Middle frontal gyrus (tissue), 1 donor: ENCODE measurements around the gene RNASE8.
"Not testable (repeated sequence)": the region's sequence is repeated elsewhere in the genome, so short reads cannot be mapped to it uniquely, and the experiment has no call there.

Source experiments
- DNase-seq: peaks from one replicate; pipeline ENCODE4 v3.0.0-alpha.2; 2015; ENCODE audit warnings: low spot score; ENCODE audit errors: extremely low spot score

The RNASE8 gene

DNA sequence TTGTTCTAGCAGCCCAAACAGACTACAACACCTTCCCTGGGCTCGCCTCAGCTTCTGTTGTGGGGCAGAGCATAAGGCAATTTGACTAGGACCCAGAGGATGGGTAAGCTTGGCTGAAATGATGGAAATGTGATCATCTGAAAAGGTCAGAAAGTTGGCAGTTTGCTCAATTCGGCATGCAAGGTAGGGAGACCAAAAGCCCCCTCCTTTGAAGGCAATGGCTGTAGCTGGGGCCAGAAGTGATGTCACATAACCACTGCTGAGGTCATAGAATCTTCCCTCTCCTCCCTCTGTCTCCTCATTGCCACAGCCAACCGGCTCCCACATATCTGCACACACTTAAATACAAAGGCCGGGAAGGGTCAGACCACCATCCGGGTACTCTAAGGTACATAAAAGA lies 27.7 kb upstream of the RNASE8 start, which contains the start of gene TPPP2:
Gene TPPP2 (plus strand): TSS at position 301 of the 400 bp plus-strand sequence. CDS start 365 bp downstream, outside the sequence.
- DNase-seq: no peak

DNA sequence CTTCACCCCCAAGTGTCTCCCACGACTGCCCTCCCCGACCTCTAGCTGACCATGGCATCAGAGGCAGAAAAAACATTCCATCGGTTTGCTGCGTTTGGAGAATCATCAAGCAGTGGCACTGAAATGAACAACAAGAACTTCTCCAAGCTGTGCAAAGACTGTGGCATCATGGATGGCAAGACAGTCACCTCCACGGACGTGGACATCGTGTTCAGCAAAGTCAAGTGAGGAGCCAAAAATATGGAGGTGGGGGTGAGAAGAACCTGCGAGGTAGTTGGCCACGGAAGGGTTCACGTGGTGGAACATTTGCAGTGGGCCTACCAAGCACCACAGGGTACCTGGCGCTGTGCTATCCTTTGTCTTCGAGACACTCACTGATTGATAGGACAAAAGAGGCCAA lies 27.1 kb upstream of the RNASE8 start:
- DNase-seq: no peak

DNA sequence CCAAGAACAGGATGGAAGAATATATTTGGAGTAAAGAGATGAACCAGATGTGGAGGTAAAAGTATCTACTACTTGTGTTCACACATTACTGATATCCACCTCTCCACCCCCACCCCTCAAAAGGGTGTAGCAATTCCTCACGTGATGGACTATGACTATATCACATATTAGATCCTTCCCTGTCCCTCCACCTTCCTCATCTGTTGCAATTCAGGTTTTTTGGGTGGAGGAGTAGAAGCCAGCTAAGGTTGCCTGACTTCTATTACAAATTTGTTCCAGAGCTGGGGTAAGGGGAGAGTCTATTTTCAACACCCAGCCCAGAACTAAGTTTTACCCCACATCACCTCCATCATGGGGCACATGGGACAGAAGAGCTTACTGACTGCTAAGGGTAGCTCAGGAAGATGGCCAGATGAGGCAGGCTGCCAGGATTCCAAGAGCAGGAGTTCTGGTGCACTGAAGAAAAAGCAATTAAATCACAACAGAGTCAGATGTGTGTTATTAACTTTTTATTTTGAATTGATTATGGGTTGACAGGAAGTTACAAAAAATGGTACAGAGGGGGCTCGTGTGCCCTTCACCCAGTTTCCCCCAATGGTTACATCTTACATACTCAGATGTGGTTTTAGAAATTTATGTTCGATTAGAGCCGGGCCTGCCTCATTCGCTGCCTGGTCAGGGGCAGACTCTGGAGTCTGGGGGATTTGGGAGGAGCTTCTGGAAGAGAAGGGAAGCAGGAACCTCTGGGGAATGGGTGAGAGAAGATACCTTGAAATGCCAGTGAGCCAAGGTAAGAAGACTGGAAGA lies 25.1 kb upstream of the RNASE8 start:
- no peak for DNase-seq

DNA sequence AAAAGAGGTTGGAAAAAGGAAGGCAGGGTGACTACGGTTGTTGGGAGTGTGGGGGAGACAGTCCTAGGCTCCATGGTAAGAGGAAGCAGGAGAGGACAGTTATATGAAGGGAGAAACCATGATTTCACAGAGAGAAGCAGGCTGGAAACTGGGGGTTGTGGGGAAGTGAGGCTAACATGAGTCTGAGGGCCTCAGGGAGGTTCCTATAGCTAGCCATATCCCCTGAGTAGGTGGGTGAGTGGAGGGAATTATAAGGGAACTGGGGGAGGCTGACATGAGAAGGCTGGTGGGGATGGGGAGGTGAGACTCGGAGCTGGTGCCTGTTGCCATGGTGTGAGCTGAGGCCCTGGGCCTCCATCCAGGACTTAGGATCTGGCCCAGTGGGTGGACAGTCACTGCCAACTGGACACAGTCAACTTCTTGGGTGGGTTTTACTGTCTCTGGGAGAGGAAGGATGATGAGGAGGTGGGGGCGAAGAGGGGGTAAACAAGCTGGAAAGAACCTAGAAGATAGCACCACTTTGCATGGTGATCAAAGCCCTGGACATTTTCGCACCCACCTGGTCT lies 24.4 kb upstream of the RNASE8 start:
- DNase-seq: no peak

DNA sequence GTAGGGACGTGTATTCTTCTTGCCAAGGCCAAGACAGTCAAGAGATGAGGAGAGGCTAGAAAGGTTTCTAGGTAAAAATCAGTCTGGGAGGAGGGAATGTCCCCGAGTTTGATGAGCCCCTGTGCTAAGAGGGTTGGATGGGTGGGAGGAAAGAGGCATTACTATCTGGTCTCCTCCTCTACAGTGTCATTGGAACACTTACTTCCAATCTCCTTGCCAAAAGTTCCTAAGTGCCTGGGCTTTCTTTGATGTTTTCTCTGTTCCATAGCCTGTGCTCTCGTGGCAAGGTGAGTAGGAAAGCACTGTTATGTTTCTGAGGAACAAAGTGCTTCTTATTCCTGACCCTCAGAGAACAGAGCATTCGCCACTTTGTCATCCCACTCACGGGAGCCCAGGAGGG lies 22.9 kb upstream of the RNASE8 start, which contains the start of gene RNASE13:
Gene RNASE13 (minus strand): TSS at position 101 of the 400 bp plus-strand sequence. CDS start 519 bp downstream, outside the sequence.
- no peak for DNase-seq

DNA sequence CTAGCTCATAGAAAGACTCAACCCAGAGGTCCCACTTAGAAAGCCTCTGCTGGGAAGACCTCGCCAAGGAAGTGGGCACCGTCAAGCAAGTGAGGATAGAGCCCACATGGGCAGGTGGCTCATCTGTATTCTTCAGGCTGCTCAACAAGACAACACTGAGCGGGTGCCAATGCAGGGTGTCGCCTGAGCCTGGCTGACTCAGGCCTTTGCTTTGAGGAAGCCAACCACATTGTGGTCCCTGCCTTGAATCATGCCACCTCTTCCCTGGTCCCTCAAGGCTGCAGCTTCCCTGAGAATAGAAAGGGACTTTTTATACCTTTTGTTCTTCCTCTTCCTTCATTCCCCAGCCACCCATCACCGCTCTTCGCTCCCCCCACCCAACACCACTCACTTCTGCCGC lies 20.9 kb upstream of the RNASE8 start:
- no peak for DNase-seq

DNA sequence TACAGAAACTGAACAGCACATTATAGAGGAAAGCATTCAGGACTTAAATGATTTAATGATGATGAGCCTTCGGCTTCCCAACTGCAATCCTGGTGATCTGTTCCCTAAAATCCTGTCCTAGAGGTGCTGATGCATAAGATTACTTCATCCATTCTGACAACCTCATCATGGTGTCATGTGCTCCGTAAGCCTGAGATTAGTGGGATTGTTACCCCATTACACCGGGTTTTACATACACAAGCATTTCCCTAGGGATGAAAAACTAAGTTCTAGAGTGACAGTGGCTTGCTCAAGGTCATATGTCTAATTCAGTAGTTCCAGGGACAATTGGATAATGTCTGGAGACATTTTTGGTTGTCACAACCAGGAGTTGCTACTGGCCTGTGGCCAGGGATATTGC lies 20.5 kb upstream of the RNASE8 start:
- DNase-seq: no peak

DNA sequence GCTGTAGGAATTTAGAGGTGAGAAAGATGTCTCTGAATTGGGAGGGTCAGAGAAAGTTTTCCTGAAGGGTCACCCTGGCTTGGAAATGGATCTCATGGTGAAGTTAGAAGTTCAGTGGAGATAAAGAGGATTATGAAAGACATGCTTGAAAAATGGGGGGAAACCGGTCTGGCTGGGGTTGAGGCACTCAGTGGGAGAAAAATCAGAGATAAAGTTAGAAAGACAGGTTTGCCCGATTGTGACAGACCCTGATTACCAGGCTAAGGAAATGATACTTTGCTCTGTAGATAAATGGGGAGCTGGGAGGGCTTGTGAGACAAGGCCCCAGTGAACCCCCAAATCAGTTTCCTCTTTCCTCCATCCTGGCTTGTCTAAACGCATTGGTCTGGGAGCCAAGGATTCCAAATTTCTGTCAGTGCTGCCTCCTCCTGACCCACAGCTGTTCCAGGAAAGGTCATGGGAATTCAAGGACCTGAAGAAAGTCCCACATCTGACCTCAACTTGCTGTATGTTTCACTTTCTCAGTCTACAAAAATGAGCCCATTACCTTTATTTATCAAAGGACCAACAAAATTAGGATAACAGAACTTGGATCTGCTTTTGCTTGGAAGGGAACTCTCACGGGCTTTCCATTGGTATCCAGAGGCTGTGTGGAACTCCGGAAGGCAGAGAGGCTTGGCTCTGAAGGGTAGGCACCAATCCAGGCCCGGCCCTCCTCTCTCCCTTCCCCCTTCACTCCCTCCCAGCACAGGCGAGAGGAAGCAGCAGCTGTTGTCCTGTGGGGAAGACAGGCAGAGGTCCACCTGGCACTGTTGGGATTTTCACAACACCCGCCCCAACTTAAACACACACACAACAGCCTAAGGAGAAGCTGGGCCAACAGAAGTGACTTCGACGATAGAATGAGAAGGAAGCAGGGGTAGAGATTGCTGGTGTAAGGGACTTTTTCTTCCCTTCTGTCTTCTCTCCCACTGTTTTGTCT lies 18.9 kb upstream of the RNASE8 start:
- DNase-seq: peak; percentile 42

- peak; percentile 44 for DNase-seq
These were observed 17.8 kb upstream of the RNASE8 start for GRCh38 chr14:21039585-21040369.

GRCh38 chr14:21040370-21040925 lies 17.2 kb upstream of the RNASE8 start:
- no peak for DNase-seq

DNA sequence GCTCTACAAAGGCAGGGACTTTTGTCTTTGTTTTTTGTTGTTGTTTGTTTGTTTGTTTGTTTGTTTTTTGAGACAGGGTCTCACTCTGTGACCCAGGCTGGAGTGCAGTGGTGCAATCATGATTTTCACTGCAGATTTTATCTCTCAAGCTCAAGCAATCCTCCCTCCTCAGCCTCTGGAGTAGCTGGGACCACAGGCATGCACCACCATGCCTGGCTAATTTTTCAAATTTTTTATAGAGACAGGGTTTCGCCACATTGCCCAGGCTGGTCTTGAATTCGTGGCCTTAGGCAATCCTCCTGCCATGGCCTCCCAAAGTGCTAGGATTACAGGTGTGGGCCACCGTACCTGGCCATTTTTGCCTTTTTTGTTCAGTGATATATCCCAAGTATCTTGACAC lies 16.7 kb upstream of the RNASE8 start:
- DNase-seq: not testable (repeated sequence)

DNA sequence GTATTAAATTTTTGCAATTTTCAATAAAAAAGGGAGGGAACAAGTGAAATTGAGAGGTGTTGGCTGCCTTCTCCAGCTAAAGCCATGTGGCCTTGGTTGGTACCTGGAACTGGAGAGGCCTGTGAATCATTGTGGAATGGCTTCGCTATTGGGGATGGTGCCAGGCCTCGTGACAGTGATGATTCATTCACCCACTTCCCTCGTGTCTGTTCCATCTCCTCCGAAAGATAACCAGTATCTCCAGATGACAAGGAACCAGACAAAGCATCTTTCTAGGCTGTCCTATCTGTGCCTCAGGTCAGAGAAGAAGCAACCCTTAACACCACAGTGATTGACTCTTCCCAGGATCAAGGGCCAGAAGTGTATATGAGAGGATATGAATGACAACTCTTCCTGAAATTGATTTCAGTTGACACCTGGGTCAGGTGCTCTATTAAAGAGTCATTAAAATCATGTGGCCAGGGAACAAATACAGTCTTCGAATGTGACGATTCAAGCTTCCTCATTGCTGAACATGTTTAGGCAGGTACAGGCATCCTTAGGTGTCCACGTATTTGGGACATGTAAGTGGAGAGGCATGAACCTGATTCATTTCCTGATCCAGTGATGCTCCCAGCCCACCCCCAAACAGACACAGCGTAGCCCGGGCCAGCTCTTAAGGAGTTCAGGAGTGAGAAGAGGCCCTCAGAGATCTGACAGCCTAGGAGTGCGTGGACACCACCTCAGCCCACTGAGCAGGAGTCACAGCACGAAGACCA lies 15.8 kb upstream of the RNASE8 start, which contains the start of gene RNASE7:
Gene RNASE7 (plus strand): TSS at position 687 of the 758 bp plus-strand sequence. CDS start 631 bp downstream, outside the sequence.
- no peak for DNase-seq

- DNase-seq: no peak
These were observed 14.7 kb upstream of the RNASE8 start for GRCh38 chr14:21042918-21043317.

GRCh38 chr14:21043387-21043973 lies 14.1 kb upstream of the RNASE8 start:
- no peak for DNase-seq

DNA sequence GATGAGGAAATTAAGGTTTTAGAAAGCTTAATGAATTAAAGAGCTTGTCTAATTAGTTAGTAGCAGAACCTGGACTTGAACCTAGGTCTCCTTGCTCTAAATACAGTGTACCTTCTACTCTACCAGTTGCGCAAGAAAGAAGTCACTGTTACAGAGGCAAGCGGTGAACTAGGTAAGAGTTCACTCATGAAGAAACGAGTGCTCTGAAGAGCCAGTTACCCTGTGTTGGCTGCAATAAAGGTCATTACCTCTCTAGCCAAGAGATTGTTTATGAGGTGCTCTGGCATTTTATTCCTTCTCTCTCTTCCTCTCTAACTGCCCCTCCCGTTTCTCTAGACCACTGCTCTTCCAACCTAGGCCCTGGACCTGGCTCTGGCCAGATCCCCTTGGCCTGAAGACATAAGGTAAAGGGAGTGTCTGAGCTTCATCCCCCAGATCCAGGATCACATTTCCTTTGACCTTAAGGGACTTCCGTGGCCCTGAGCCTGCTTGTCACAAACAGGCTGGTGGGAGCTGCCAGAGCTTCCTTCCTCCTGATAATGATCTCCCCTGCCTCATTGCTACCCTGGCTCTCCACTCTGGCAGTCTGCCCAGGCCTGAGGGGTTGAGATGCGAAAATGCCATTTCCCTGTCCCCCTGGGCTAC lies 13.5 kb upstream of the RNASE8 start:
- DNase-seq: no peak

DNA sequence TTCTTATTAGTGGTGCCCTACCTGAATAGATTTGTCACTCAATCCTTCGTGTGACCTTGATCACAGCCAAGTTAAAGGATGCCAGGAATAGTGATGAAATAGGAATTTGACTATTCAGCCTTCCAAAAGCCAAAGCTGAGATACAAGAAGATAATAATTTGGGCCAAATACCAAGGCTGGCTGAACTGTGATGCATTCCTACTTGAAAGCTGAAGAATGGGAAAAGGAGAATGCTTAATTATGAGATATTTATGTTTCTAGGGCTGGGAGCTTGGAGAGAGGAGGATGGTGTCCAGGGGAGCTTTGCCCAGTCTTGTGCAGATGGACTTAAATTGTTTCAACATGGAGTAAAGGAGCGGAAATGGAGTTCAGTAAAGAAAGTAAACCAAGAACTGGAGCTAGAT lies 10.2 kb upstream of the RNASE8 start:
- no peak for DNase-seq

DNA sequence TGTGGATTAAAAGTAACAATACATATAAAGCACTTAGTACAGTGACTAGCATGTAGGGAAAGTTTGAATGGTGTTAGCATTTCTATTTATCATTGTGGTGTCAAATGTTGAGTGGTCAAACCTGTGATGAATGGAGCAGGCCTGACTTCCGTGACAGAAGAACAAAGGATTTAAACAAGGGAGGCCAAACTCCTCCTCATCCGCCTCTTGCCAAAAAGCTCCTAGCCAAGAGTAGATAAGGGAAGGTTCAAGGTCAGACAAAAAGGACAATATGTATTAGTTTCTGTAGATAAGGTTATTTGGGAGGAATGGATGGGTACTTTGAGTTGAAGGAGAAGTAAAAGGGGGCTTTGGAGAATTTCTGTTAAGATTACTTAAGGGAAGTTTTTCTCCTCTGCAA lies 9.0 kb upstream of the RNASE8 start:
- no peak for DNase-seq

- no peak for DNase-seq
These were observed 8.3 kb upstream of the RNASE8 start for GRCh38 chr14:21049271-21049673.

GRCh38 chr14:21050597-21050996 lies 7.0 kb upstream of the RNASE8 start:
- no peak for DNase-seq
